H1 (cell line): ENCODE results near the gene FAM120A.

Experiments used
- EZH2 ChIP-seq: fragments of 200-600 bp; sonication (generic); IDR thresholded peaks from 2 replicates; pipeline ENCODE4 v1.7.1; 2012; ENCODE audit warnings: low read depth, mild to moderate bottlenecking, moderate library complexity, low read length, inconsistent platforms; ENCODE audit not compliant: severe bottlenecking
- MAFK ChIP-seq: IDR thresholded peaks from 2 replicates; pipeline ENCODE4 v1.6.1; 2012; ENCODE audit warnings: low read depth, mild to moderate bottlenecking, improper control_type of control experiment, low read length
- POLR2A ChIP-seq, 2 experiments: IDR thresholded peaks; 1 replicate in 1 of 2; 2 replicates in 1 of 2; pipeline ENCODE4 v1.6.1; 2011; ENCODE audit warnings: low read depth in 2 of 2, low read length in 2 of 2, mild to moderate bottlenecking in 2 of 2; ENCODE audit errors: control extremely low read depth in 1 of 2
- RFX5 ChIP-seq: IDR thresholded peaks from 2 replicates; pipeline ENCODE4 v1.6.1; 2011; ENCODE audit warnings: low read depth, low read length, improper control_type of control experiment, borderline replicate concordance
- SP1 ChIP-seq: IDR thresholded peaks from 2 replicates; pipeline ENCODE4 v1.6.1; 2011; ENCODE audit warnings: low read depth, low read length
- SP2 ChIP-seq: IDR thresholded peaks from 2 replicates; pipeline ENCODE4 v1.6.1; 2012; ENCODE audit warnings: mild to moderate bottlenecking, low read length, inconsistent platforms
- TBP ChIP-seq: IDR thresholded peaks from 2 replicates; pipeline ENCODE4 v1.6.1; 2011; ENCODE audit warnings: low read depth, low read length, improper control_type of control experiment
- ZNF274 ChIP-seq: IDR thresholded peaks from 2 replicates; pipeline ENCODE4 v1.7.0; 2012; ENCODE audit warnings: low read length, borderline replicate concordance; ENCODE audit errors: extremely low read depth
- TF ChIP-seq, protein P1 (sequence below), 3 experiments: IDR thresholded peaks; 1 replicate in 2 of 3; 2 replicates in 1 of 3; pipeline versions ENCODE4 v1.5.1 to v1.6.1; 2011; ENCODE audit warnings: low read length in 3 of 3, mild to moderate bottlenecking in 3 of 3, inconsistent platforms in 2 of 3, low read depth in 1 of 3, moderate library complexity in 1 of 3; ENCODE audit not compliant: insufficient read depth in 1 of 3; ENCODE audit errors: control extremely low read depth in 1 of 3
- TF ChIP-seq, protein P2 (sequence below): IDR thresholded peaks from 2 replicates; pipeline ENCODE4 v1.6.1; 2011; ENCODE audit warnings: low read length, improper control_type of control experiment

DNA sequence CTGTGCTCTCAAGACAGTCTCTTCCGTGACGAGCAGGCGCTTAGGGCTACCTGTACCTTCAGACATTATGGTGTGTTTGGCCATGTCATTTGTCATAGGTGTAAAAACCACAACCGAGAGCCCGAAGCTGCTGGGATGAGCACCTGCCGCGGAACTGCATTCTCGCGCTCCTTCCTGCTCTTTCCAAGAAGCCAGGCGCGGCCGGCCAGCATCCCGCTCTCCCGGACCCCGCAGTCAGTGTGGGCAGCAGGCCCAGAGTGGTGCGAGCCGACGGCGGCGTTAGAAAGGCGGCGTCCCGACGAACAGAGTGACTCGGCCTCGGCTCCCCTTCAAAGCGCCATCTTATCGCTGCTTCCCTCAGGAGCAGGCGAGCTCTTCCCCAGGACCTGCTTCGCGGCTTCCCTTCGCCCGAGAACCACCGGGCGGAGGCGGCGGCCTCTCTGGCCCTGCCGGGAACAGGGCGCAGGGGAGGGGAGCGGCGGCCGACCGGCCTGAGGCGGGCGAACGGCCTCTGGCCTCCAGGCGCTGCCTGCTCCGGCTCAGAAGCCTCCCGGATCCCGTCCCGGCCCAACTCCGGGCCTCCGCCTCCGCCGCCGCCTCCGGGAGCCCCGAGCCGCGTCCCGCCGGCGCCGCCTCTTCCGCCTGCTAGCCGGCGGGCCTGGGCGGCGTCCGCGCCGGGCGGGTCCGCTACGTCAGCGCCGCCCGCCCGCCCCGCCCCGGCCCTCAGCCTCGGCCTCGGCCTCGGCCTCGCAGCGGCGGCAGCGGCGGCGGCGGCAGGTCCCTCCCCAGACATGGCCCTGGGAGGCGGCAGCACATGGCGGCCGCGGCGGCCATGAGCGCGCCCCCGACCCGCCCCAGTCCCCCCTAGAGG lies at the start of gene FAM120A:
- TF ChIP-seq RFX5 (no peak), TBP (peak; percentile 46), SP1 (no peak), ZNF274 (no peak), EZH2 (no peak), POLR2A (IDR thresholded peaks at IDR 0.05; ENCODE audit: control extremely low read depth in 1 of 2, low read depth in 2 of 2, low read length in 2 of 2) (peak; percentile 24 to 40; a peak in 2 of 3 replicates), SP2 (no peak), MAFK (no peak)
- TF ChIP-seq, protein P1, sequence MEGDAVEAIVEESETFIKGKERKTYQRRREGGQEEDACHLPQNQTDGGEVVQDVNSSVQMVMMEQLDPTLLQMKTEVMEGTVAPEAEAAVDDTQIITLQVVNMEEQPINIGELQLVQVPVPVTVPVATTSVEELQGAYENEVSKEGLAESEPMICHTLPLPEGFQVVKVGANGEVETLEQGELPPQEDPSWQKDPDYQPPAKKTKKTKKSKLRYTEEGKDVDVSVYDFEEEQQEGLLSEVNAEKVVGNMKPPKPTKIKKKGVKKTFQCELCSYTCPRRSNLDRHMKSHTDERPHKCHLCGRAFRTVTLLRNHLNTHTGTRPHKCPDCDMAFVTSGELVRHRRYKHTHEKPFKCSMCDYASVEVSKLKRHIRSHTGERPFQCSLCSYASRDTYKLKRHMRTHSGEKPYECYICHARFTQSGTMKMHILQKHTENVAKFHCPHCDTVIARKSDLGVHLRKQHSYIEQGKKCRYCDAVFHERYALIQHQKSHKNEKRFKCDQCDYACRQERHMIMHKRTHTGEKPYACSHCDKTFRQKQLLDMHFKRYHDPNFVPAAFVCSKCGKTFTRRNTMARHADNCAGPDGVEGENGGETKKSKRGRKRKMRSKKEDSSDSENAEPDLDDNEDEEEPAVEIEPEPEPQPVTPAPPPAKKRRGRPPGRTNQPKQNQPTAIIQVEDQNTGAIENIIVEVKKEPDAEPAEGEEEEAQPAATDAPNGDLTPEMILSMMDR (IDR thresholded peaks at IDR 0.05; ENCODE audit: control extremely low read depth in 1 of 3, insufficient read depth in 1 of 3, low read depth in 1 of 3, low read length in 3 of 3): no peak
- TF ChIP-seq, protein P2, sequence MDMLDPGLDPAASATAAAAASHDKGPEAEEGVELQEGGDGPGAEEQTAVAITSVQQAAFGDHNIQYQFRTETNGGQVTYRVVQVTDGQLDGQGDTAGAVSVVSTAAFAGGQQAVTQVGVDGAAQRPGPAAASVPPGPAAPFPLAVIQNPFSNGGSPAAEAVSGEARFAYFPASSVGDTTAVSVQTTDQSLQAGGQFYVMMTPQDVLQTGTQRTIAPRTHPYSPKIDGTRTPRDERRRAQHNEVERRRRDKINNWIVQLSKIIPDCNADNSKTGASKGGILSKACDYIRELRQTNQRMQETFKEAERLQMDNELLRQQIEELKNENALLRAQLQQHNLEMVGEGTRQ: no peak
